T-helper 2 cell treated with Interferon-gamma antibody and Interleukin-4, amounts not matched to agents 100 ng/mL and 5 ng/mL, for 36 hours (primary cell): ENCODE measurements around the gene SH2D1B. TPM values are rescaled to one million over a fixed set of nuclear protein-coding genes. Genes with fewer than 3 reads are reported as not detected.
"Not testable (repeated sequence)": the region's sequence is repeated elsewhere in the genome, so short reads cannot be mapped to it uniquely, and the experiment has no call there.

Experiments used
- intact Hi-C: fragments of 100-400 bp; cut with micrococcal nuclease; formaldehyde crosslinking; loops from one replicate; pipeline ENCODE4 v1.15.1; 2023
- total RNA-seq: library from RNA; stranded (reverse); gene quantifications from 2 replicates; pipeline ENCODE4 v1.2.3, GENCODE V29; 2022

The SH2D1B gene, protein sequence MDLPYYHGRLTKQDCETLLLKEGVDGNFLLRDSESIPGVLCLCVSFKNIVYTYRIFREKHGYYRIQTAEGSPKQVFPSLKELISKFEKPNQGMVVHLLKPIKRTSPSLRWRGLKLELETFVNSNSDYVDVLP
- not detected in 2 replicates for total RNA-seq

GRCh38 chr1:162412002-162412401 lies at the start of gene SH2D1B:
TSS of gene SH2D1B (minus strand) at chr1:162412136. CDS start at chr1:162412016, 120 bp downstream.
- intact Hi-C loops = no loop called here

GRCh38 chr1:162458236-162458635 lies 46.3 kb upstream of the SH2D1B start:
- intact Hi-C loops = no loop called here

- intact Hi-C loops = no loop called here
Observed at GRCh38 chr1:162456323-162456722, 44.4 kb upstream of the SH2D1B start.

DNA sequence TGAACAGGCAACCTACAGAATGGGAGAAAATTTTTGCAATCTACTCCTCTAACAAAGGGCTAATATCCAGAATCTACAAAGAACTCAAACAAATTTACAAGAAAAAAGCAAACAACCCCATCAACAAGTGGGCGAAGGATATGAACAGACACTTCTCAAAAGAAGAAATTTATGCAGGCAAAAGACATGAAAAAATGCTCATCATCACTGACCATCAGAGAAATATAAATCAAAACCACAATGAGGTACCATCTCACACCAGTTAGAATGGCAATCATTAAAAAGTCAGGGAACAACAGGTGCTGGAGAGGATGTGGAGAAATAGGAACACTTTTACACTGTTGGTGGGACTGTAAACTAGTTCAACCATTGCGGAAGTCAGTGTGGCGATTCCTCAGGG lies 42.4 kb upstream of the SH2D1B start:
- intact Hi-C loops = not testable (repeated sequence)

GRCh38 chr1:162446946-162447345 lies 35.0 kb upstream of the SH2D1B start:
- intact Hi-C loops = no loop called here

GRCh38 chr1:162444903-162445302 lies 33.0 kb upstream of the SH2D1B start:
- intact Hi-C loops = no loop called here

DNA sequence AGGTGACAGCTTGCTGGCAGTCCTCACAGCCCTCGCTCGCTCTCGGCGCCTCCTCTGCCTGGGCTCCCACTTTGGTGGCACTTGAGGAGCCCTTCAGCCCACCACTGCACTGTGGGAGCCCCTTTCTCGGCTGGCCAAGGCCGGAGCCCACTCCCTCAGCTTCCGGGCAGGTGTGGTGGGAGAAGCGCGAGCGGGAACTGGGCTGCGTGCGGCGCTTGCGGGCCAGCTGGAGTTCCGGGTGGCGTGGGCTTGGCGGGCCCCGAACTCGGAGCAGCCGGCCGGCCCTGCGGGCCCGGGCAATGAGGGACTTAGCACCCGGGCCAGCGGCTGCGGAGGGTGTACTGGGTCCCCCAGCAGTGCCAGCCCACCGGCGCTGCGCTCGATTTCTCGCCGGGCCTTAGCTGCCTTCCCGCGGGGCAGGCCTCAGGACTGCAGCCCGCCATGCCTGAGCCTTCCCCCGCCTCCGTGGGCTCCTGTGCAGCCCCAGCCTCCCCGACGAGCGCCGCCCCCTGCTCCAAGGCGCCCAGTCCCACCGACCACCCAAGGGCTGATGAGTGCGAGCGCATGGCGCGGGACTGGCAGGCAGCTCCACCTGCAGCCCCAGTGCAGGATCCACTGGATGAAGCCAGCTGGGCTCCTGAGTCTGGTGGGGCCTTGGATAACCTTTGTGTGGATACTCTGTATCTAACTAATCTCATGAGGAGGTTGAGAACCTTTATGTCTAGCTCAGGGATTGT lies 21.2 kb upstream of the SH2D1B start:
- intact Hi-C loops = not testable (repeated sequence)

- intact Hi-C loops = no loop called here
Observed at GRCh38 chr1:162430583-162430982, 18.6 kb upstream of the SH2D1B start.

DNA sequence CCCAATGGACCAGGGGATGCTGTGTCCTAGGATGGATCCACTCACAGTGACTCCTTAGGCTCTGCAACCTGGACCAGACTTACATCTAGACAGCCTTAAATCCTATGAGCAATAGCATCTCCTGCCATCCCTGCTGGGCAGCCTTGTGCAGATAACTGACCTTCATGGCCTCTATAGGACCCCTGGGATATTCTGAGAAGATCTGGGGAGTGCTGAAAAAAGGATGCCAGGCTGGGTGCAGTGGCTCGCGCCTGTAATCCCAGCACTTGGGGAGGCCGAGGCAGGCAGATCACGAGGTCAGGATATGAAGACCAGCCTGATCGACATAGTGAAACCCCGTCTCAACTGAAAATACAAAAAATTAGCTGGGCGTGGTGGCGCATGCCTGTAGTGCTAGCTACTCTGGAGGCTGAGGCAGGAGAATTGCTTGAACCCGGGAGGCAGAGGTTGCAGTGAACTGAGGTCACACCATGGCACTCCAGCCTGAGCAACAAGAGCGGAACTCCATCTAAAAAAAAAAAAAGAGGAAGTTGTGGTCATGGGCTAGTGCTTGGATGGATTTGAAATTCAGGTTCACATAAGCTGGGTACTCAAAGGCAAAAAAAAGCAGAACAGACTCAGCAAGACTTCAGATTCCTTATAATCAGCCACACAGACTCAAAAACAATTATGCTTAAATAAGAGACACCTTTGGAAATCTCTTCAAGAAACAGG lies 10.9 kb upstream of the SH2D1B start:
- intact Hi-C loops = no loop called here

GRCh38 chr1:162421258-162422164 lies 9.6 kb upstream of the SH2D1B start:
- intact Hi-C loops = no loop called here

- intact Hi-C loops = no loop called here
Observed at GRCh38 chr1:162420120-162420519, 8.2 kb upstream of the SH2D1B start.

GRCh38 chr1:162419450-162419931 lies 7.6 kb upstream of the SH2D1B start:
- intact Hi-C loops = not testable (repeated sequence)

GRCh38 chr1:162418584-162418983 lies 6.6 kb upstream of the SH2D1B start:
- intact Hi-C loops = not testable (repeated sequence)

DNA sequence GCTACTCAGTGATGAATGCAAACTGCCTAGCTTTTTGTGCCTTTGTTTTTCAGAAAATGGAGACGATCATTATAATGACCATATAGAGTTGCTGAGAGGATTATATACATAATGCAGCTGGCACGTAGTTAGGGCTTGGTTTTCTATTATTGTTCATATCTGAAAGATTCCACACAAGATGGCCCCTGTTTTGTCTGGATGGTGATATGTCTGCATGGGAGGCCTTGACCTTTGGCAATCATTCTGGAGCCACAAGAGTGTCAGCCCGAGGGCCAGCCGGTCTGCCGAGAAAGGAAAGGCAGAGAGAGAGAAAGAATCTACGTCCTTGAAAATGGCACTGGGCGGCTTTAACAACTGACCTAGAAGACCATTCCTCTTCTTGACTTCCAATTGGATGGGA lies 5.7 kb upstream of the SH2D1B start:
- intact Hi-C loops = no loop called here

GRCh38 chr1:162416909-162417308 lies 5.0 kb upstream of the SH2D1B start:
- intact Hi-C loops = no loop called here

DNA sequence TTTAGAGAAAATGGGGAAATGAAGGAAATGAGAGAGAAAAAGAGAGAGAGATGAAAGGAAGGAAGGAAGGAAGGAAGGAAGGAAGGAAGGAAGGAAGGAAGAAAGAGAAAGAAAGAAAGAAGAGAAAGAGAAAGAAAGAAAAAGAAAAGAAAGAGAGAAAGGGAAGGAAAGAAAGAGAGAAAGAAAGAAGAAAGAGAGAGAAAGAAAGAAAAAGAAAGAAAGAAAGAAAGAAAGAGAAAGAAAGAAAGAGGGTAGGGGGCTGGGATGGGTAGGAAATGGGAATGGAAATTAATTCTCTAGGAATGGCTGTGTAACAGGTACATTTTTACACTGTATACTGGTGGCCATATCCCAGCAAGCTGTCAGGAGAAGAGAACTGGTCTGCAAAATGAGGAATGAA lies 4.3 kb upstream of the SH2D1B start:
- intact Hi-C loops = no loop called here

- intact Hi-C loops = no loop called here
Observed at GRCh38 chr1:162407539-162407938, 4.4 kb downstream of the SH2D1B start.

DNA sequence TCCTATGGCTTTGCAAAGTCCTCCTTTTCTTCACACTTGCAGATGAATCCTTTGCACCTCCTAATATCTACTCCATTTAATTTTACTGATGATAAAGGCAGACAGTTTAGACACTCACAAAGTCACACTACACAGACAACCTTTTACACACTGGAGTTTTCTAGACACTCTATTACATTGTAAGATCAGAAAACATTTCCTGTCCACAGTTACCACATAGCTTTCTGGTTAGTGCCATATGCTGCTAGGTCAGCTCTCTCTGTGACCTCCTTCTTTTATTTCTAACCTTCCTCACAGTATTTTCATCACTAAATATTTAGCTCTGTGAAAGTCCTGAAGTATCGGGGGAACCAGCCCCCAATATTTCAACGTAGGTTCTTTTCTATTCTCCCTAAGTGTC lies 5.1 kb downstream of the SH2D1B start:
- intact Hi-C loops = no loop called here

DNA sequence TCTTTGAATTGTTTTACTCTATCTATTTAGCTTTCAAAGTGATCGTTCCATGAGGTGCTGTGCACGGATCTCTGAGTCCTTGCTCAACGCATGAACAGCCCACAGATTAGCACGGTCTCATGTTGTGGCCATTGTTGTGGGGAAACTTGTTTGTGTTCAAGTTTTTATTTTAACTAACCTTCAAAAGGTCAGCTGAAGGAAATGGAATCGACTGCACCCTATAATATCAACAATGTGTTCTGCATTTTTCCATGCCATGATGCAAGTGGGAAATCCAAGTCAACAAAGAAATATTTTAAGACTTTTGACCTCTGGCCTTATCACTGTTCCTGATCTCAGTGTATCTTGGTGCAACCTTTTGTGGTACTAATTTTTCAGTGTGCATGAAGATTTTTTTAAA lies 6.1 kb downstream of the SH2D1B start:
- intact Hi-C loops = no loop called here

DNA sequence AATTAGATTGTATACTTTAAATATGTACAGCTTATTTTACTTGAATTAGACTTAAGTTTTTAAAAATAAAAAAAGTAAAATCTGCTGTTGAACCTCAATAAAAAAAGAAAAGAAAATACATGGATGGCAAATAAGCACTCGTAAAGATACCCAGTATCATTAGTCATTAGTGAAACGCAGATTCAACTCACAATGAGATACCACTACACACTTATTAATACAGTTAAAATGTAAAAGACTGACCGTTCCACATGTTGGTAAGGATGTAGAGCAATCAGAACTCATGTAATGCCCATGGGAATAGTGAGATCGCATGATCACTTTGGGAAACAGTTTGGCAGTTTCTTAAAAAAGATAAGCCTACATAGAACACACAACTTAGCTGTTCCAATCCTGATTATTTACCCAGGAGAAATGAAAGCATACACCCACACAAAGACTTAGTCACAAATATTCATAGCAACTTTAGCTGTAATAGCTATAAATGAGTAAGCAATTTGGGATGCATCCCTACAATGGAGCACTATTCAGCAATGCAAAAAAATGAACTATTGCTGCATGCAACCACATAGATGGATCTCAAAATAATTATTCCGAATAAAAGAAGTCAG lies 7.3 kb downstream of the SH2D1B start:
- intact Hi-C loops = no loop called here

DNA sequence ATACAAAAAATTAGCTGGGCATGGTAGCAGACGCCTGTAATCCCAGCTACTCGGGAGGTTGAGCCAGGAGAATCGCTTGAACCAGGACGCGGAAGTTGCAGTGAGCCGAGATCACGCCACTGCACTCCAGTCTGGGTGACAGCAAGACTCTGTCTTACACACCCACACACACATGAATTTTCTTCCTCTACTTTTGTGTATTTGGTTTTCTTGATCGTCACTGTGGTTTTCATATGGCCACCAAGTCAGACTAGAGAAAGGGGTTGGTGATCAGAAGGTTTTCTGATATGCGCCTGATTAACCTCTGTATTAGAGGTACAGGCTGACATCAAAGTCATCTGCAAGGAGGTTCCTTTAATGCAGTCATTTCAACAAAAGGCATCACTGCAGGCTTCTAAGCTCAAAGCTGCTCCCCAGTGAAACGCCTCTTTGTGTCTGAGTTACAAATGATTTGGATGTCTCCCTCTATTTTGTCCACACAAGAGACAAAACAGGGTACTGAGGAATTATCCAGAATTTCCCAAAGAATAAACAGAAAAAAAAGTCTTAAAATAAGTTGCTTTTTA lies 11.1 kb downstream of the SH2D1B start:
- intact Hi-C loops = no loop called here
